Neuronal stem cell (in vitro differentiated cells): ENCODE measurements around the gene B3GNT8.

Experiments used
- DNase-seq: peaks from one replicate; pipeline ENCODE4 v3.0.0-alpha.2; 2013; ENCODE audit warnings: low spot score
- H2AFZ ChIP-seq: one replicate; pipeline ENCODE4 v1.6.1; 2013; ENCODE audit warnings: mild to moderate bottlenecking, low read length, inconsistent platforms
- H2AK5ac ChIP-seq: 2 replicates; pipeline ENCODE4 v1.6.1; 2013; ENCODE audit warnings: low read depth, mild to moderate bottlenecking, inconsistent platforms, low read length, moderate library complexity, mixed read lengths
- H2BK120ac ChIP-seq: 2 replicates; pipeline ENCODE4 v1.6.1; 2013; ENCODE audit warnings: low read depth, mild to moderate bottlenecking, inconsistent platforms, low read length, moderate library complexity, mixed read lengths
- H2BK12ac ChIP-seq: one replicate; pipeline ENCODE4 v1.6.1; 2013; ENCODE audit warnings: low read length, inconsistent platforms
- H2BK15ac ChIP-seq: 2 replicates; pipeline ENCODE4 v1.6.1; 2013; ENCODE audit warnings: mild to moderate bottlenecking, low read length, inconsistent platforms, mixed read lengths
- H2BK5ac ChIP-seq: one replicate; pipeline ENCODE4 v1.6.1; 2013; ENCODE audit warnings: inconsistent platforms, mild to moderate bottlenecking, low read length, moderate library complexity
- H3K14ac ChIP-seq: one replicate; pipeline ENCODE4 v1.6.1; 2013; ENCODE audit warnings: low read length, inconsistent platforms
- H3K18ac ChIP-seq: 2 replicates; pipeline ENCODE4 v1.6.1; 2013; ENCODE audit warnings: low read length, inconsistent platforms
- H3K23ac ChIP-seq: 2 replicates; pipeline ENCODE4 v1.6.1; 2013; ENCODE audit warnings: low read depth, mild to moderate bottlenecking, mixed read lengths, low read length, inconsistent platforms; ENCODE audit not compliant: poor library complexity
- H3K27ac ChIP-seq: replicated peaks from 3 replicates; pipeline ENCODE4 v1.5.1; 2013; ENCODE audit warnings: low read length, inconsistent platforms
- H3K27me3 ChIP-seq, 3 experiments: 2 replicates each; pipeline ENCODE4 v1.6.1; 2013; ENCODE audit warnings: low read length in 3 of 3, mild to moderate bottlenecking in 2 of 3, inconsistent platforms in 1 of 3, low read depth in 1 of 3, mixed read lengths in 1 of 3, moderate library complexity in 1 of 3; ENCODE audit not compliant: control insufficient read depth in 3 of 3, insufficient read depth in 3 of 3
- H3K36me3 ChIP-seq, 2 donors: replicated peaks in 1 of 2; 2 replicates each; pipeline ENCODE4 v1.6.1; 2013; ENCODE audit warnings: low read length in 2 of 2; ENCODE audit not compliant: control insufficient read depth in 2 of 2, insufficient read depth in 2 of 2
- H3K4ac ChIP-seq: 2 replicates; pipeline ENCODE4 v1.6.1; 2013; ENCODE audit warnings: inconsistent platforms, mild to moderate bottlenecking, low read length, moderate library complexity
- H3K4me1 ChIP-seq, 2 donors: 1 replicate in 1 of 2; 2 replicates in 1 of 2; pipeline ENCODE4 v1.6.1; 2013; ENCODE audit warnings: low read length in 2 of 2, low read depth in 1 of 2; ENCODE audit not compliant: control insufficient read depth in 2 of 2, insufficient read depth in 1 of 2
- H3K4me2 ChIP-seq: one replicate; pipeline ENCODE4 v1.6.1; 2013; ENCODE audit warnings: mild to moderate bottlenecking, low read length, inconsistent platforms; ENCODE audit not compliant: insufficient read depth, poor library complexity, severe bottlenecking
- H3K4me3 ChIP-seq, 2 donors: 2 replicates each; pipeline ENCODE4 v1.5.1; 2013; ENCODE audit warnings: low read length in 2 of 2, mild to moderate bottlenecking in 2 of 2, inconsistent platforms in 1 of 2, moderate library complexity in 1 of 2
- H3K79me1 ChIP-seq: one replicate; pipeline ENCODE4 v1.6.1; 2013; ENCODE audit warnings: low read depth, mild to moderate bottlenecking, inconsistent platforms, low read length, moderate library complexity
- H3K9ac ChIP-seq: one replicate; pipeline ENCODE4 v1.6.1; 2013; ENCODE audit warnings: mild to moderate bottlenecking, low read depth, low read length, inconsistent platforms; ENCODE audit not compliant: poor library complexity
- H3K9me3 ChIP-seq, 2 donors: replicated peaks in 1 of 2; 2 replicates each; pipeline versions ENCODE3 to v1.6.1; 2013; ENCODE audit warnings: low read length in 2 of 2, mild to moderate bottlenecking in 2 of 2, inconsistent platforms in 1 of 2, low read depth in 1 of 2, mixed read lengths in 1 of 2, moderate library complexity in 1 of 2; ENCODE audit not compliant: control insufficient read depth in 2 of 2, insufficient read depth in 1 of 2
- H4K8ac ChIP-seq: one replicate; pipeline ENCODE4 v1.6.1; 2013; ENCODE audit warnings: low read depth, mild to moderate bottlenecking, inconsistent platforms, low read length, moderate library complexity
- H4K91ac ChIP-seq: one replicate; pipeline ENCODE4 v1.6.1; 2013; ENCODE audit warnings: low read length, low read depth, mild to moderate bottlenecking, inconsistent platforms; ENCODE audit not compliant: poor library complexity
- WGBS, 2 donors: extraction: QIAGEN DNeasy Blood & Tissue Kit; methylation state at CpG; one replicate each; pipeline ENCODE4 v1.1.7; 2013; ENCODE audit warnings: missing lambda C conversion rate in 2 of 2, mixed read lengths in 1 of 2; ENCODE audit not compliant: insufficient read length in 2 of 2, insufficient replicate concordance in 1 of 2; ENCODE audit errors: extremely low coverage in 2 of 2; 5-methylcytosine and 5-hydroxymethylcytosine counted together

The B3GNT8 gene

GRCh38 chr19:41439441-41440222 lies 12.5 kb upstream of the B3GNT8 start, which contains the start of gene DMAC2:
TSS of gene DMAC2 (minus strand) at chr19:41439912. CDS start at chr19:41439899, 13 bp downstream.
- Histone ChIP-seq H3K23ac (peak within 1 kb of the TSS; percentile 83), H3K27me3 (peaks cover 0 to 9% (median 0%) of the 10 kb centered on the region in 3 experiments), H3K9me3 (peaks cover 0 to 2% of the 10 kb centered on the region in 2 donors), H3K79me1 (no peaks in the 10 kb centered on the region), H3K9ac (peak within 1 kb of the TSS; percentile 92), H3K14ac (no peak within 1 kb of the TSS), H3K4me3 (peak within 1 kb of the TSS; percentile 78 to 90), H3K4ac (no peak within 1 kb of the TSS), H4K91ac (no peak within 1 kb of the TSS), H2AFZ (peak within 1 kb of the TSS; percentile 94), H3K27ac (peak within 1 kb of the TSS; percentile 86), H2BK15ac (peak within 1 kb of the TSS; percentile 10), H2AK5ac (no peak within 1 kb of the TSS), H3K4me2 (peak within 1 kb of the TSS; percentile 32), H3K4me1 (no peaks in the 10 kb centered on the region), H2BK5ac (no peak within 1 kb of the TSS), H2BK120ac (no peak within 1 kb of the TSS), H3K36me3 (peaks cover 12 to 21% of the 10 kb centered on the region in 2 donors), H3K18ac (peak within 1 kb of the TSS; percentile 100), H4K8ac (no peak within 1 kb of the TSS), H2BK12ac (no peak within 1 kb of the TSS)
- peak; percentile 96 for DNase-seq
- WGBS, 2 donors, result no CpG with 5 or more reads among the region's 40 CpGs

DNA sequence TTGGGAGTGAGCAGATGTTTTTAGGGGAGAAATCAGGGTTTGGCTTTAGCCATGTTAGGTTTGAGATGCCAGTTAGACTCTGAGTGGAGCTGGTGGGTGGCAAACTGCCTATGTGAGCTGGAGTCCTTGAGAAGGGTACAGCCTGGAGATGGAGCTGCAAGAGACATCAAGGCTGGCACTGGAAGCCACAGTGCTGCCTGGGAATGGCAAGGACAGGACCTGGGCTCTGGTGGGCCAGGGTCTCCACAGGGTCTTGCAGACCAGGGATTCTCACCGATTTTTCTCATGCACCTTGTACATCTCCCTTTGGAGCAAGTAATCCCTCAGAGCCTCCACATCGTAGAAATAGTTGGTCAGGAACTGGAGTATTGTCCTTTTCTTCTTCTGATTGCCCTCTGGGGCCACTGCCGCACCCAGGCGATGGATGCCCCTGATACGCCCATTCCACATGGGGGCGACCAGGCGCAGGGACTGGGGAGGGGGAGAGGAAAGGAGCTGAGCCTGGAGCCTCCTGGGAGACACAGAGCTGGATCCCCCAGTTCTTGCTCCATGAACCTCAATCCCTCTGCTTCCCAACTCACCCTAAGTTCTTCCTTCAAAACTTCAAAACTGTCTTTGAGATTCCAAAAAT lies 10.9 kb upstream of the B3GNT8 start:
- H4K8ac ChIP-seq, result no peak overlapping the region
- no peaks in the 10 kb centered on the region for H3K4me1 ChIP-seq
- no peak overlapping the region for H3K14ac ChIP-seq
- no peak overlapping the region for H3K18ac ChIP-seq
- no peaks in the 10 kb centered on the region for H3K79me1 ChIP-seq
- H3K27me3 ChIP-seq, result no peaks in the 10 kb centered on the region
- H3K4me3 ChIP-seq, result no peak overlapping the region
- H3K9me3 ChIP-seq, result peaks cover 0 to 2% of the 10 kb centered on the region in 2 donors
- no peak overlapping the region for H2AK5ac ChIP-seq
- no CpG with 5 or more reads among the region's 7 CpGs for WGBS, 2 donors
- H4K91ac ChIP-seq, result no peak overlapping the region
- H2BK120ac ChIP-seq, result no peak overlapping the region
- no peak for DNase-seq
- H2BK5ac ChIP-seq, result no peak overlapping the region
- H3K9ac ChIP-seq, result no peak overlapping the region
- no peak overlapping the region for H3K4me2 ChIP-seq
- H3K27ac ChIP-seq, result no peak overlapping the region
- no peak overlapping the region for H3K4ac ChIP-seq
- no peak overlapping the region for H2BK12ac ChIP-seq
- peaks cover 17 to 27% of the 10 kb centered on the region in 2 donors for H3K36me3 ChIP-seq
- H2BK15ac ChIP-seq, result no peak overlapping the region
- no peak overlapping the region for H2AFZ ChIP-seq
- no peak overlapping the region for H3K23ac ChIP-seq

- no peak overlapping the region for H3K14ac ChIP-seq
- H3K23ac ChIP-seq, result no peak overlapping the region
- no peak overlapping the region for H3K4ac ChIP-seq
- no peak overlapping the region for H2BK15ac ChIP-seq
- no peak overlapping the region for H4K91ac ChIP-seq
- H3K36me3 ChIP-seq, result peaks cover 31 to 42% of the 10 kb centered on the region in 2 donors
- no peak overlapping the region for H3K27ac ChIP-seq
- H3K4me2 ChIP-seq, result no peak overlapping the region
- H3K27me3 ChIP-seq, result no peaks in the 10 kb centered on the region
- no peak overlapping the region for H2AK5ac ChIP-seq
- no peak for DNase-seq
- no peak overlapping the region for H2AFZ ChIP-seq
- peaks cover 0 to 2% of the 10 kb centered on the region in 2 donors for H3K9me3 ChIP-seq
- no peak overlapping the region for H4K8ac ChIP-seq
- no peak overlapping the region for H3K4me3 ChIP-seq
- no peak overlapping the region for H3K18ac ChIP-seq
- peaks cover 5% of the 10 kb centered on the region for H3K79me1 ChIP-seq
- no peaks in the 10 kb centered on the region for H3K4me1 ChIP-seq
- H3K9ac ChIP-seq, result no peak overlapping the region
- H2BK120ac ChIP-seq, result no peak overlapping the region
- no peak overlapping the region for H2BK12ac ChIP-seq
- H2BK5ac ChIP-seq, result no peak overlapping the region
Measured at GRCh38 chr19:41436674-41436951, 9.4 kb upstream of the B3GNT8 start.

DNA sequence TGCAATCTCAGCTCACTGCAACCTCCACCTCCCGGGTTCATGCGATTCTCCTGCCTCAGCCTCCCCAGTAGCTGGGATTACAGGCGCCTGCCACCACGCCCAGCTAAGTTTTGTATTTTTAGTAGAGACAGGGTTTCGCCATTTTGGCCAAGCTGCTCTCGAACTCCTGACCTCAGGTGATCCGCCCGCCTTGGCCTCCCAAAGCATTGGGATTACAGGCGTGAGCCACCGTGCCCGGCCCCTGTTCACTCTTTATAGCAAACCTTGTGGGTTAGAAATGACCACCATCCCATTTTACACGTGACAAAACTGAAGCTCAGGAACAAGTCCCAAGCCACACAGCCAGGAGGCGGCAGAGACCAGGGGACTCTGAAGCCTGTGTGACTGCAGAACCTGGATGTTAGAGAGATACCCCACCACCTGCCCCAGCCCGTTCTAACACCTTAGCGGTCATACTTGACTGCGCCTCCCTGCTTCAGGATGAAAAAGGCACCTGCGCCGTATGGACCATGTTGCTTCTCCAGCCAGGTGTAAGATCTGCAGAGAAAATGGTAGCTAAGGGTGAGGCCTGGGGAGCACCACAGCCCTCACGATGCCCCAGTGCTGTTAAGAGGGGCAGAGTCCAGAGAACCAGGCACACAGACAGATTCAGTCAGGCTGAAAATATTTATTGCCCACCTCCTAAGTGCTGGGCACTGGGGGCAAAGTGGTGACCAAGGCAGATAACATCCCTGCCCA lies 8.9 kb upstream of the B3GNT8 start:
- H3K9me3 ChIP-seq, result peaks cover 0 to 2% of the 10 kb centered on the region in 2 donors
- H3K79me1 ChIP-seq, result peaks cover 5% of the 10 kb centered on the region
- H2AK5ac ChIP-seq, result no peak overlapping the region
- no peak overlapping the region for H4K8ac ChIP-seq
- no peak overlapping the region for H3K23ac ChIP-seq
- H2BK5ac ChIP-seq, result no peak overlapping the region
- WGBS, 2 donors, result no CpG with 5 or more reads among the region's 19 CpGs
- no peak overlapping the region for H2AFZ ChIP-seq
- H3K18ac ChIP-seq, result no peak overlapping the region
- no peak overlapping the region for H2BK12ac ChIP-seq
- no peak overlapping the region for H3K4me2 ChIP-seq
- H3K4me3 ChIP-seq, result no peak overlapping the region
- peaks cover 36 to 47% of the 10 kb centered on the region in 2 donors for H3K36me3 ChIP-seq
- H3K27me3 ChIP-seq, result no peaks in the 10 kb centered on the region
- no peak overlapping the region for H3K27ac ChIP-seq
- H3K4me1 ChIP-seq, result no peaks in the 10 kb centered on the region
- no peak overlapping the region for H2BK120ac ChIP-seq
- H3K4ac ChIP-seq, result no peak overlapping the region
- no peak for DNase-seq
- H4K91ac ChIP-seq, result no peak overlapping the region
- H2BK15ac ChIP-seq, result no peak overlapping the region
- no peak overlapping the region for H3K9ac ChIP-seq
- no peak overlapping the region for H3K14ac ChIP-seq
